Measurements from ENCODE around the gene ARMC9.
"Not testable (repeated sequence)": the region's sequence is repeated elsewhere in the genome, so short reads cannot be mapped to it uniquely, and the experiment has no call there.

Gene ARMC9

DNA sequence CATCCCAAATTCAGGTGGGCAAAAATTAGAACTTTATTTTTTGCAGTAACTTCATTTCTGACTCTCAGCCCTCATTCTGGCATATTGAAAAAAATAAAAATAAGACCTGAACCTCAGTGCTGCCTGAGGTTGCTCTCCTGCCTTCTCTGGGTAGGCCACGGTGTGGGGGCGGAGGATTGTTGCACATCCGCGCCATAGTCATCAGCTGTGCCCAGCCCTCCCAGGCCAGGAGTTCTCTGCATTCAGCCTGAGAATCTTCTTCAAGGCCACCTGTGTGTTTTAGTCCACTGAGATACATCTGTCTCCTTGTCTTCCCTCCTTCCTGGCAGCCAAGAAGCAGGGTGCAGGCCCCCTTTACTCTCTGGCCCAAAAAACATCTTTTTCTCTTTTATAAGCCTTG lies 94.7 kb downstream of the ARMC9 start:
- no peak for DNase-seq

DNA sequence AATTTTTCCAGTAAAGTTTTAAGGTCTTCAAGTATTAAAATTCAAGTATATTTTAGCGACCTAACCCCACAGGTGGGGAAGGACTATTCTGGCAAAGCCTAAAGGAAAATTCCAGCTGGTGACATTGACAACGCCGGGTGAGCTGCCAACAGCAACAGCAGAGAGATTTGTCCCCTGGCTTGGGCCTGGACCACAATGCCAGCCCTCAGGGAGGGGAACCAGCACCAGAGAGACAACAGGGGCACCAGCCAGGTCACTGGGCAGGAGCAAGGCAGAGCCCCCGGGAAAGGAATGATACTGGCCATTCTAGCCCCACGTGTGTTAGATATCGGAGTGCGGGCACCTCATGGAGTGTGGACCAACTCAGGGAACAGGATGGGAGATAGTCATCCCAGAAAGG lies 95.7 kb downstream of the ARMC9 start:
- DNase-seq: no peak

DNA sequence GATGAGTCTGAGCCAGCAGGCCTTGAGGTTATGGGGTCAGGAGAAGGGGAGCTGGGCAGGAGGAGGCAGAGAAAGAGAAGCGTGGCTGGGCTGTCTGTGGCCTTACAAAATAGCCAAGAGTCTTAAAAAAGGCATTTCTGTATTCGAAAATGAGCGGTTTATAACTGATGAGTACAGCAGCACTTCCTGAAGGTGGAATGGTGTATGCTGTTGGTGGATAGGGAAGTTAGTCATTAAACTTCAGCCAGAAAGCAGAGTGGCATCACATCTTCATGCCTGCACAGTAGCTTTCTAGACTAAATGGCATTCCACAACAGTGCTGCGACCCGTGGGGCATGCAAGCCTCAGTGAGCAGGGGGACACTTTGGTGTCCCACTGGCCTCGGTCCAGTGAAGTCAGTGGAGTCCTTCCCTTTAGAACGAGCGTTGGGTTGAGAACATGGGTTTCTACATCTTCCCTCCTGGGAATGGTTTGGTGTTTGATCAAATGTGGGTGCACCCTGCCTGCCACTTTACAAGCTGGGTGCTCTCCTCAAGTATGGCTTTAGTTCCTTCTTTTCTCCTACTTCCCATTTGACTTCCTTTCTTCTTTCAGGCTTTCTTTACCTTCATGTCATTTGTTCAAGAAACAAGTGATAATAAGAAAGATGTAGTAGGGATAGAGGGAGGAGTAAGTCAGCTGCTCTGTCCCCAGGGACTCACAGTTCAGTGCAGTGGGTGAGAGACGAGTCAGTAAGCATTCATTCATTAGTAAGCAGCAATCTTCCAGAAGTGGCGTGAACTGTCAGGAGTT lies 96.3 kb downstream of the ARMC9 start:
- no peak for DNase-seq

GRCh38 chr2:231295363-231295655 lies 96.9 kb downstream of the ARMC9 start:
- DNase-seq: no peak

DNA sequence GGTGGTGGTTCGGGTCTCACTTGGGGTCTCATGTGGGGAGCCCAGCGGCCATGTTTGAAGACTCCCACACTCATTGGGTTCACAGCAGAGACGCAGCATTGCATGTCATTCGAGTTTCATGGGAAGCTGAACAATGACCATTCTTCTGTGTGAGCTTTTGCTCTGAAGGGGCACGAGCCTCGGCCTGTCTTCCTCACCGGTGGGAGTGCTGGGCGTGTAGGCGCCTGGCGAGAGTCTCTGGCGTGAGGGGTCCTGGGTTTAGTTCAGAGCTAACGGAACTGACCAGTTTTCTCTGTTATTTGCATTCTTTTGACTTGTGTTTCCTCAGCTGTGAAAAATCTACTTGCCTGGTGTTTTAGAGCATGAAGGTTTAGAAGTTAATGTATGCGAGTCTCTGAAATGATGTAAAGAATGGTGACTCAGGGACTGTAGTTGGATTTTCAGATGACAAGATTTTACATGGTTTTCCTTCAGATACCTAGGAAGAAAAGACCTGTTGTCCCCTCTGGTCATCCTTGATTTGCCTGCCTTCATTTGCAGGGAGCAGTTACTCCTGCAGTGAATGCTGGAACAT lies 98.1 kb downstream of the ARMC9 start:
- DNase-seq: no peak

GRCh38 chr2:231297108-231297908 lies 98.9 kb downstream of the ARMC9 start:
- DNase-seq: peak; percentile 24

DNA sequence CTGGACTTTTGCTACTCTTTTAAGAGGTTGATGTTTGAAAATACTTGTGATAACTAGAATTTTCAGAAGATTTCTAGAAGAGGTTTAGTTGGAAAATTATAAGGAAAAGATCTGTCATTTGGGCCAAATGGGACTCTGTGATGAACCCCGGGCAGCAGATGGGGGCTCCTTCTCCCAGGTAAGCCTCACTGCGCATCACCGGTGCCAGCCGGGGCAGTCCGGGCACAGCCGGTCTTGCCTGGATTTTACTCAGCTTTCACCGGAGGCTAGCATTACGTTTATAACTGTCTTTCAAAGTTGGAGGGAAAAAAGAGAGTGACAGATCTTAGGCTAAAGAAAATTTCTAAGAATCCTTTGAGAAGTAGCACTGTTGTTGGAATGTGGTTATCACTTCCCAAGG lies 99.7 kb downstream of the ARMC9 start:
- DNase-seq: no peak

DNA sequence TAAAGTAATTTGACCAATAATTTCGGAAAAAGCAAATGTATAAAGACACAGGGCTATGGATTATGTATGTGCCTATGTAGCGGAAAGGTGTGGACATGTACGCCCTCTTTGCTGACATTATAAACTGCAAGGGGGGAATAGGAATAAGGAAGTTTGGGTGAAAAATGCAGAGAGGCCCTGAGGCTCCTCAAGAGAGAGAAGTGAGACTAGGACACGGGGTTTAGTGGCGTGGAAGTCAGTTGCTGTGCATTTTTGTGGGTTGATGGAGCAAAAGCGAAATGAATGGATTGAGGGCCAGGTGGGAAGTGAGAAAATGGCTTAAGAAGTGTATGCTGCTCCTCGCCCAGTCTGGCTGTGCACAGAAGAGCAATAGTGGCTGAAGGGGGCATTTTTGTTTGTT lies 100.8 kb downstream of the ARMC9 start:
- peak; percentile 13 for DNase-seq

GRCh38 chr2:231300020-231300721 lies 101.7 kb downstream of the ARMC9 start:
- no peak for DNase-seq

DNA sequence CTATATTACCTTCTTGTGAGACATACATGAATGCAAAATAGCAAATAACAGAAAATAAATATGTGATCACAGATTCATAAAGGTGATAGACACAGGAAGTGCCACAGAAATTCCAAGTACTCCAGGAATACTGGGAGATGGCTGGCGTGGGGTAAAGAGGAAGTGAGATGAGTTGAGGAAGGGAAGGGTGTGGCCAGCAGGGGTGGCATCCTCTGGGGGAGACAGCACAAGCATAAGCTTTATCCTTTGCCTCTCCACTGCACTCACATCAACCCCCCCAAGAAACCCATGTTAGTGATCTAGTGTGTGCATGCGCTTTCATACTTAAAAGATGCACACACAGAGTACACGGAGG lies 102.3 kb downstream of the ARMC9 start:
- no peak for DNase-seq

GRCh38 chr2:231304259-231304658 lies 105.8 kb downstream of the ARMC9 start:
- not testable (repeated sequence) for DNase-seq

DNA sequence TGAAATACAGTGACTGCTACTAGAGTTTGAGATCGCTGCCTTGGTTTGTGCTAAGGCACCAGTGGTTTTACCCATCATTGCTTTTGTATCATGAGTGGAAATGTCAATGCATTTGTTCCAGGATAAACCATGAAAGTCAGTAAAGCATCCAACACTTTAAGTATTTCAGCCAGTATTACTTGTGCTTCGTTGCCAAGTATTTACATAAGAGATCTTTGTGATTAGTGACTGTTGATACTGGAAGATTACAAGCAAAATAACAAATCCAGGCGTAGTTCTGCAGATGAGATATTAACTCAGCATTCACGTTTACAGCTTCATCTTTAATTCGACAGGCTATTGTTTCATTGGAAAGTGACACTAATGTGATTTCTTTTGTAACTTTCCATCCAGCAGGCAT lies 106.8 kb downstream of the ARMC9 start:
- no peak for DNase-seq

GRCh38 chr2:231306791-231307393 lies 108.5 kb downstream of the ARMC9 start:
- DNase-seq: no peak

GRCh38 chr2:231308219-231308618 lies 109.8 kb downstream of the ARMC9 start:
- no peak for DNase-seq

- DNase-seq: no peak
Measured at GRCh38 chr2:231308631-231309428, 110.4 kb downstream of the ARMC9 start.

- no peak for DNase-seq
Measured at GRCh38 chr2:231312066-231312465, 113.6 kb downstream of the ARMC9 start.

DNA sequence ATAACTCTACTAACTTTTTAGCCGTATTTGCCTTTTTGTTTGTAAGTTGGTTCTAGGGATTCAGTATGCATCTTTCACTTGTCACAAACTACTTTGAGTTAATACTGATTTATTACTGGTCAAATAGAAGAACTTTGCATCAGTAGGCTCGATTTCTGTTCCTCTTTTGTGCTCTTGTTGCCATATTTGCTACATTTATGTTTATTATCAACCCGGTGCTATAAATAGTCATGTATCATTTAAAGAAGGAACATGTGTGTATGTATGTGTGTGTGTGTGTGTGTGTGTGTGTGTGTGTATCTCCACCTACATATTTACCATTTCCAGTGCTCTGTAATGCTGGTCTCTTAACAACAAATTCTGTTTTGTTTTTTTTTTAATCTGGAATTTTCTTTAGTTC lies 117.5 kb downstream of the ARMC9 start:
- DNase-seq: peak; percentile 20

DNA sequence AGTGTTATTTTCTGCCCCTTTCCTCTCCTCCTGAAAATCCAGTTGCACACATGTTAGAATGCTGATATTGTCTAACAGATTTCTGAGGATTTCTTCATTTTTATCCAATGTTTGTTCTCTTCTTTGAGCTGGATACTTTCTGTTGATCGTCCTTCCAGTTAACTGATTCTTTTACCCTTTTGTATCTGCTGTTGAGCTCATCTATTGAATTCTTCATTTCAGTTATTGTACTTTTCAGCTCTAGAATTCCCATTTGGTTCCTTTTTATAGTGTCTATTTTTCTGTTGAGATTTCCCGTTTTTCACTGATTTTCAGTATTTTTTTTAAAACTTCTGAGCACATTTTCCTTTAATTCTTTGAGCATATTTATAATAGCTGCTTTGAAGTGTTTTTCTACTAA lies 119.1 kb downstream of the ARMC9 start:
- no peak for DNase-seq

GRCh38 chr2:231318436-231318835 lies 120.0 kb downstream of the ARMC9 start:
- DNase-seq: no peak

DNA sequence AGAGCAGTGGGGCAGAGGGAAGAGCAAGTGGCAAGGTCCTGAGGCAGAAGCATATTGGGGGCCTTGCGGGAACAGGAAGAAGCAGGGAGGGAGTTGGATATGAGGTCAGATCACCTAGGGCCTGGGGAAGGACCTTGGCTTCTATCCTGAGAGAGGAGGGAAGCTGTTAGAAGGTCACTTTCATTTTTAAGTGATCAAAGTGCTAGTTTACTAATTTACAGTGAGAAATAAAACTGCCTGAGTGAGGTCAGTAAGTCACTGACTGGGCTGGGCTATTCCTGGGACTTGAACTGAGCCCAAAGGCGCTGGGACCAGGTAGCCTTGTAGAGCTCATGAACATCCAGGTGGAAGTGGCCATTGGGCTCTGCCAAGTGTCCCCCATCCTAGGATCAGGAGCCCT lies 120.5 kb downstream of the ARMC9 start:
- no peak for DNase-seq

DNA sequence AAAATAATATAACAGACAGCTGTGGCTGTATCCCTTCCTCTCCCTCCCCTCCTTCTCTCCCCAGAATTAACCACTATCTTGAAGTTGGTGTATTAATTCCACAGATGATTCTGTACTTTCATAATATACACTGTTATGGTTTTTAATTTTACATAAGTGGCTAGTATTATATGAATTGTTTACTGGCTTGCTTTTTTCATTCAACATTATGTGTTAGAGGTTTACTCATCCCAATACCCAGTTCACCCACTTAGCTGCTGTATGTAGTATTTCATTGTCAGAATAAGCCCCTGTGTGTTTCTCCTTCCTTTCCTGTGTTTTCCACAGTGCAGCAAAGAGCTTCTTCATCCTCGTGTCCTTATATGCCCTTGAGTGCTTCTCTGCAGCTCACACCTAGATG lies 121.4 kb downstream of the ARMC9 start:
- no peak for DNase-seq

GRCh38 chr2:231321021-231321420 lies 122.6 kb downstream of the ARMC9 start:
- no peak for DNase-seq

Measured in CD4-positive, alpha-beta T cell treated with Interleukin-21 for 1 hour (primary cell).